HG02981 (cell line): ENCODE data around the gene DPP10.
"Not testable (repeated sequence)": the region's sequence is repeated elsewhere in the genome, so short reads cannot be mapped to it uniquely, and the experiment has no call there.

Experiments used
- ATAC-seq: cut with Tn5 transposase; IDR thresholded peaks from one replicate; pipeline ENCODE4 v1.9.1; 2021; ENCODE audit warnings: mild to moderate bottlenecking, moderate library complexity; ENCODE audit not compliant: unreplicated experiment

DPP10 gene

GRCh38 chr2:114935031-114935430 lies 492.6 kb downstream of the DPP10 start:
- ATAC-seq, result no peak

- ATAC-seq, result no peak
Observed at GRCh38 chr2:114937366-114937930, 495.0 kb downstream of the DPP10 start.

GRCh38 chr2:114940785-114941458 lies 498.5 kb downstream of the DPP10 start:
- no peak for ATAC-seq

- no peak for ATAC-seq
Observed at GRCh38 chr2:114949228-114949804, 506.9 kb downstream of the DPP10 start.

GRCh38 chr2:114960389-114960788 lies 517.9 kb downstream of the DPP10 start:
- no peak for ATAC-seq

- no peak for ATAC-seq
Observed at GRCh38 chr2:114962532-114962931, 520.1 kb downstream of the DPP10 start.

- ATAC-seq, result no peak
Observed at GRCh38 chr2:114968748-114969400, 526.4 kb downstream of the DPP10 start.

- ATAC-seq, result not testable (repeated sequence)
Observed at GRCh38 chr2:115004321-115004720, 561.9 kb downstream of the DPP10 start.

GRCh38 chr2:115011721-115012120 lies 569.3 kb downstream of the DPP10 start:
- no peak for ATAC-seq

- ATAC-seq, result not testable (repeated sequence)
Observed at GRCh38 chr2:115022013-115022412, 579.6 kb downstream of the DPP10 start.

GRCh38 chr2:115034801-115035200 lies 592.4 kb downstream of the DPP10 start:
- no peak for ATAC-seq

- ATAC-seq, result no peak
Observed at GRCh38 chr2:115036818-115037217, 594.4 kb downstream of the DPP10 start.

GRCh38 chr2:115057473-115057872 lies 615.0 kb downstream of the DPP10 start:
- no peak for ATAC-seq

GRCh38 chr2:115070002-115070401 lies 627.6 kb downstream of the DPP10 start:
- no peak for ATAC-seq

- ATAC-seq, result no peak
Observed at GRCh38 chr2:115071534-115071933, 629.1 kb downstream of the DPP10 start.

GRCh38 chr2:115075800-115076199 lies 633.4 kb downstream of the DPP10 start:
- no peak for ATAC-seq

GRCh38 chr2:115077626-115078025 lies 635.2 kb downstream of the DPP10 start:
- no peak for ATAC-seq

- no peak for ATAC-seq
Observed at GRCh38 chr2:115083225-115083624, 640.8 kb downstream of the DPP10 start.

- no peak for ATAC-seq
Observed at GRCh38 chr2:115083711-115084110, 641.3 kb downstream of the DPP10 start.

GRCh38 chr2:115084446-115084845 lies 642.0 kb downstream of the DPP10 start:
- no peak for ATAC-seq

GRCh38 chr2:115086051-115086620 lies 643.7 kb downstream of the DPP10 start:
- not testable (repeated sequence) for ATAC-seq

GRCh38 chr2:115094441-115094840 lies 652.0 kb downstream of the DPP10 start:
- ATAC-seq, result no peak
